ENCODE measurements around the gene ACD. TPM values are rescaled to one million over a fixed set of nuclear protein-coding genes. Genes with fewer than 3 reads are reported as not detected.

The ACD gene
- total RNA-seq, result 10 to 100 TPM; 17.9 to 36.6 TPM

DNA sequence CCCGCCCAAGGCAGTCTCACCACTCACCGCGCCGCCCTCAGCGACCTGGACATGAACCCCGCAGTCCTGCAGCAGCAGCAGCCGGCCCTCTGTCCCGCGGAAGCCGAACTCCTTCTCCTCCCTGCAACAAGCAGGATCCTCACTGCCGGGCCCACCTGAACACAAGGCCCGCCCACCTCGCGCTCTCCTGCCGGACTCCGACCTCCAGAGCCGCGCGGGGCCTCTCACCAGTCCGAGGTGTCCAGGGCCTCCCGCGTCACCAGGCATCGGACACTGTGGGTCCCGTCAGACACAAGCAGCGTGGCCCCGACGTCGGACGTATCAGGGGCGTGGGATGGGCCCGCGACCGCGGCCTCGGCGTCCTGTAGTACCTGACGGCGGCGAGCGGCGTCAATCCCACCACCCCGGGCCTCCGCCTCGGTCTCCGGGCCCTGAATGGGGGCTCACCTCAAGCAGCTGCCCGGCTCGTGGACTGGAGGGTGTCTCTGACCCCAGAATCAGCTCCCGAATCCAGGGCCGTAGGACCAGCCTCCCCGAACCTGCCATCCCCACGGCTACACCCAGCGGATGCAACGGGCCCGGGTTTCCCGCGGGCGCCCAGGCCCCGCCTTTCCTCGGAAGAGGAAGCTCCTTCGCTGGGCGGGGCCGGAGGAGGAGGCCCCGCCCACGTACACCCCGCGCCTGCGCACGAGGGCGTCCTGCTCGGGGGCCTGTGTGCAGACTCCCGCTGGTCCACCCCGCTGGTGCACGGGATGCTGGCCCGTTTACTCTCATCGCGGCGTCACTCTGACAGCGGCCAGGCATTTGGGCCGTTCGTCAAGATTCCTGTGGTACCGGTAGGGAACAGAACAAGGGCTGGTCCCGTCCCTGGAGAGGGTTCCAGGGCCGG is at the start of gene ACD:
Gene ACD (minus strand): TSS at position 586 of the 889 bp plus-strand sequence. CDS start 40 bp downstream, at position 546.

DNA sequence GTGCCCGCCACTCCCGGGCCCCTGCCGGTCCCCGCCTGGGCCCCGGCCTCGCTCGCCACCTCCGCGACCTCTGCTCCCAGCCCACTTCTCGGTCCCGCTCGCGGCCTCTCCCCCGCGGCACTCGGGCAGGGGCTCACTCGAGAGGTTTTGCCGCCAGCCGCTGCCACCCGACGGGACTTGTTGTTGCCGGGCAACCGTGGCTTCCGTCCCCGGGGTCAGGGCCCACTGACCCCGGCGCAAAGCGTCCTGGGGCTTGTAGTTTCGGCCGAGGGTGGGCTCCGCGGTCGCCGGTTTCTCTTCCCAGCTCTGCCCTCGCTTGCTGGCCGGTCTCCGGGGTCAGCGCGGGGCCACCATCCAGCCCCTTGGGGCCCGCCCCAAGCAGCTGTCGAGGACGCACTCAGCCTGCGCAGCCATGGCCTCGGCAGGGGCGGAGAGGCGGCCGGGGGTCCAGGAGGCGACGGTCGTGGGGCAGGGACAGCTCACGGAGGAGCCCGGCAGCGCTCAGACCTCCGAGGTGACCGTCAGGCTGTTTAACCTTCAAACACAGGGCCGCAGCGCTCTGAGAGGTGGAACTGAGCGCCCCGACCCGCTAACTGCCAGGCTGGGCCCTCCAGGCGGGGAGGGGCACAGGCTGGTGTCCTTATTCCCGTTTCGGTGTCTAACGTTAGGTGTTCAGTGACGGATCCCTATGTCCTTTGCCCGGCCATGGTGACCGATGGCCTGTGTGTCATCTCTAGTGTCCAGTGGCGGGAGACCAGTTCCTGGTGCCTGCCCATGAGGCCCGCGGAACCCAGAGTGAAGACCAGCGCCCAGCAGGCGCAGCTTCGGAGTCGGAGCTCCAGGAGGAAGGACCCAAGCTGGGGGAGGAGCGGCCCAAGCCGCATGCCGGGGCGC is 6.7 kb upstream of the ACD start, which contains the start of the genes C16orf86 and ENKD1:
Gene C16orf86 (plus strand): TSS at position 256 of the 894 bp plus-strand sequence. CDS start 157 bp downstream, at position 413.
Gene ENKD1 (minus strand): TSS at position 192 of the 894 bp plus-strand sequence. CDS start 308 bp downstream, outside the sequence.

GRCh38 chr16:67660564-67661028 is 536 bp upstream of the ACD start, which contains the start of gene PARD6A:
Gene PARD6A, plus strand, starts transcription at chr16:67660960. Its CDS starts 79 bp downstream, at chr16:67661039.

Other genes with a start within 250 kb of the ACD start
- 1 to 10 TPM; 5.0 to 10.0 TPM for gene ZDHHC1, start 243.8 kb downstream of the ACD start, total RNA-seq
- under 1 TPM in 1 of 2 donors, not detected in 1; 0.33 TPM for gene HSD11B2, start 229.1 kb downstream of the ACD start, total RNA-seq
- gene ATP6V0D1, start 179.1 kb downstream of the ACD start, total RNA-seq, result 100 to 1,000 TPM; 213 to 301 TPM
- gene AGRP, start 176.7 kb downstream of the ACD start, total RNA-seq, result not detected
- 10 to 100 TPM; 26.8 to 27.0 TPM for gene RIPOR1, start 131.4 kb downstream of the ACD start, total RNA-seq
- 10 to 100 TPM; 22.4 to 31.0 TPM for gene CTCF, start 97.7 kb downstream of the ACD start, total RNA-seq
- not detected for gene CARMIL2, start 15.1 kb downstream of the ACD start, total RNA-seq
- gene PARD6A, start 700 bp upstream of the ACD start, total RNA-seq, result 1 to 10 TPM in 1 of 2 donors, under 1 TPM in 1; 0.69 to 2.3 TPM
- gene ENKD1, start 6.5 kb upstream of the ACD start, total RNA-seq, result 10 to 100 TPM in 1 of 2 donors, 1 to 10 TPM in 1; 7.9 to 17.0 TPM
- gene C16orf86, start 6.6 kb upstream of the ACD start, total RNA-seq, result 1 to 10 TPM; 4.0 to 6.2 TPM
- 10 to 100 TPM in 1 of 2 donors, 1 to 10 TPM in 1; 10.0 to 16.3 TPM for gene GFOD2, start 59.1 kb upstream of the ACD start, total RNA-seq
- 10 to 100 TPM; 13.8 to 14.0 TPM for gene RANBP10, start 146.3 kb upstream of the ACD start, total RNA-seq
- gene TSNAXIP1, start 146.6 kb upstream of the ACD start, total RNA-seq, result under 1 TPM; 0.67 to 0.69 TPM
- 10 to 100 TPM; 26.5 to 40.0 TPM for gene THAP11, start 182.1 kb upstream of the ACD start, total RNA-seq
- 100 to 1,000 TPM; 317 to 429 TPM for gene NUTF2, start 186.7 kb upstream of the ACD start, total RNA-seq
- 10 to 100 TPM; 20.3 to 29.0 TPM for gene CENPT, start 187.4 kb upstream of the ACD start, total RNA-seq
- 10 to 100 TPM; 55.7 to 64.9 TPM for gene EDC4, start 212.8 kb upstream of the ACD start, total RNA-seq
- under 1 TPM in 1 of 2 donors, not detected in 1; 0.34 TPM for gene NRN1L, start 224.6 kb upstream of the ACD start, total RNA-seq
- 10 to 100 TPM; 19.6 to 24.1 TPM for gene PSKH1, start 233.0 kb upstream of the ACD start, total RNA-seq

Data from melanocyte of skin (primary cell).